Forelimb muscle (tissue), 1 donor: ENCODE results near the gene SAP30L. TPM values are rescaled to one million over a fixed set of nuclear protein-coding genes. Genes with fewer than 3 reads are reported as not detected.

Experiments used
- DNase-seq: peaks from one replicate; pipeline ENCODE4 v3.0.0-alpha.2; 2013; ENCODE audit warnings: low read depth
- polyA plus RNA-seq: library from polyadenylated mRNA; unstranded; fragments of 120-200 nt; gene quantifications from one replicate; pipeline ENCODE4 v1.2.1, GENCODE V29; 2013; ENCODE audit not compliant: insufficient read length

Gene SAP30L
- polyA plus RNA-seq = 19.4 TPM

- peak; percentile 90 for DNase-seq
These were observed at the start of gene SAP30L for GRCh38 chr5:154445422-154446194. SAP30L (plus strand) TSS chr5:154445997; CDS start chr5:154446605, 608 bp downstream.

GRCh38 chr5:154396128-154396527 is 49.7 kb upstream of the SAP30L start:
- no peak for DNase-seq

GRCh38 chr5:154397652-154398406 is 48.0 kb upstream of the SAP30L start:
- DNase-seq = no peak

GRCh38 chr5:154400678-154401077 is 45.1 kb upstream of the SAP30L start:
- no peak for DNase-seq

- no peak for DNase-seq
These were observed 44.4 kb upstream of the SAP30L start for GRCh38 chr5:154401355-154401754.

- no peak for DNase-seq
These were observed 43.9 kb upstream of the SAP30L start for GRCh38 chr5:154401931-154402330.

GRCh38 chr5:154402611-154403010 is 43.2 kb upstream of the SAP30L start:
- no peak for DNase-seq

GRCh38 chr5:154403234-154403633 is 42.6 kb upstream of the SAP30L start:
- DNase-seq = no peak

GRCh38 chr5:154403776-154404387 is 41.9 kb upstream of the SAP30L start:
- DNase-seq = no peak

GRCh38 chr5:154405078-154405792 is 40.6 kb upstream of the SAP30L start:
- peak; percentile 25 for DNase-seq

GRCh38 chr5:154406231-154406630 is 39.6 kb upstream of the SAP30L start:
- DNase-seq = no peak

GRCh38 chr5:154406826-154407225 is 39.0 kb upstream of the SAP30L start:
- DNase-seq = no peak

GRCh38 chr5:154408811-154409210 is 37.0 kb upstream of the SAP30L start:
- DNase-seq = no peak

- DNase-seq = no peak
These were observed 36.5 kb upstream of the SAP30L start for GRCh38 chr5:154409230-154409840.

- no peak for DNase-seq
These were observed 35.8 kb upstream of the SAP30L start for GRCh38 chr5:154410008-154410407.

- DNase-seq = no peak
These were observed 35.0 kb upstream of the SAP30L start for GRCh38 chr5:154410786-154411185.

- no peak for DNase-seq
These were observed 34.5 kb upstream of the SAP30L start for GRCh38 chr5:154411338-154411737.

- DNase-seq = no peak
These were observed 33.5 kb upstream of the SAP30L start for GRCh38 chr5:154412316-154412715.

GRCh38 chr5:154412925-154413324 is 32.9 kb upstream of the SAP30L start:
- DNase-seq = no peak

GRCh38 chr5:154415114-154415513 is 30.7 kb upstream of the SAP30L start:
- DNase-seq = no peak

GRCh38 chr5:154418344-154418820 is 27.4 kb upstream of the SAP30L start:
- DNase-seq = no peak
